ENCODE measurements around the gene PATJ. TPM values are rescaled to one million over a fixed set of nuclear protein-coding genes. Genes with fewer than 3 reads are reported as not detected.

The PATJ gene
- total RNA-seq, 4 donors from 2014 or later, result 24.3 to 36.3 (median 28.8) TPM

- DNase-seq (ENCODE audit: low spot score in 2 of 2), result no peak
- TF ChIP-seq EP300 (IDR thresholded peaks at IDR 0.05), result no peak
- TF ChIP-seq POLR2A (IDR thresholded peaks at IDR 0.05), result no peak
- TF ChIP-seq CTCF (IDR thresholded peaks at IDR 0.05), result no peak
- Histone ChIP-seq H3K4me3 (no peak overlapping the region), H3K27ac (no peak overlapping the region), H3K27me3 (no peaks in the 10 kb centered on the region), H3K4me1 (peaks cover 0 to 7% (median 0%) of the 10 kb centered on the region in 4 donors), H3K9me3 (no peaks in the 10 kb centered on the region), H3K36me3 (no peaks in the 10 kb centered on the region)
- 86 to 90% methylated on average over 1 of the region's 1 CpG for WGBS, 2 donors
Observed at GRCh38 chr1:61968869-61969268, 226.6 kb downstream of the PATJ start.

DNA sequence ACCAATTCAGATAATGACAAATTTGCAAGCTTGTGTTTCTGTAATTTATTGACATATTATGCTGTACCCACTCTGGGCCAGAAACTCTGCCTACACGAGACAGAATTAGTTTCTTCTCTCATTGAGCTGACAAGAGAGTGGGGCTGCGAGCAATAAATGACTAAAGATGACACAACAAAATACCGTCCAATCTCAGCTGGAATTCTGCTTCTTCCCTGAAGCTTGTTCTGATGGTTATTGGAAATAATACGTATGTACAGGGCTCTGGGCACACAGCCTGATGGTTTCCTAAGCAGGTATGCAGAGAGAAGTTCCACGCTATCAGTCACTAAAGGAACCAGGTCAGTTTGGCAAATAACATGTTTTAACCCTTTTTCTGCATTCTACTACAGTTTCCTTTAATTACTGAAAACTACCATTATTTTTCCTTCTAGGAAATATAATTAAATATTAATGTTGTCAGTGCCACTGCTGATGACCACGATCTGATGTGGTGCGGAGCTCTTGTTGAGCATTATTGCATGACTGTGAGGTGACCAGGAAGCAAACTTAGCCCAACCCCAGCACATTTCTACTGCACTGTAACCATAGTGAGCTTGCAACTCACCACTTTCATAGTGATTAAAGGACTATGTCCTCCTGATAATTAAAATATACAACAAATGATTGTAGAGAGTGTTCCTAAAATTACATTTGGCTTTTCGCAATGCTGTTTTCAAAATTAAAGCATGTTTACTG lies 231.0 kb downstream of the PATJ start:
- no peak overlapping the region for H3K27ac ChIP-seq
- no peak for DNase-seq (ENCODE audit: low spot score in 2 of 2)
- H3K4me1 ChIP-seq, result no peaks in the 10 kb centered on the region
- 83 to 88% methylated on average over 8 of the region's 8 CpGs for WGBS, 2 donors
- no peak overlapping the region for H3K4me3 ChIP-seq
- no peaks in the 10 kb centered on the region for H3K9me3 ChIP-seq
- TF ChIP-seq EP300 (IDR thresholded peaks at IDR 0.05), result no peak
- no peak for TF ChIP-seq CTCF (IDR thresholded peaks at IDR 0.05)
- TF ChIP-seq POLR2A (IDR thresholded peaks at IDR 0.05), result no peak
- H3K36me3 ChIP-seq, result no peaks in the 10 kb centered on the region
- no peaks in the 10 kb centered on the region for H3K27me3 ChIP-seq

GRCh38 chr1:61975638-61976037 lies 233.4 kb downstream of the PATJ start:
- Histone ChIP-seq H3K27ac (no peak overlapping the region), H3K36me3 (no peaks in the 10 kb centered on the region), H3K9me3 (no peaks in the 10 kb centered on the region), H3K4me1 (no peaks in the 10 kb centered on the region), H3K27me3 (no peaks in the 10 kb centered on the region), H3K4me3 (no peak overlapping the region)
- no peak for TF ChIP-seq CTCF (IDR thresholded peaks at IDR 0.05)
- no peak for TF ChIP-seq EP300 (IDR thresholded peaks at IDR 0.05)
- no peak for TF ChIP-seq POLR2A (IDR thresholded peaks at IDR 0.05)
- WGBS, 2 donors, result 91 to 94% methylated on average over 4 of the region's 4 CpGs
- DNase-seq (ENCODE audit: low spot score in 2 of 2), result no peak

DNA sequence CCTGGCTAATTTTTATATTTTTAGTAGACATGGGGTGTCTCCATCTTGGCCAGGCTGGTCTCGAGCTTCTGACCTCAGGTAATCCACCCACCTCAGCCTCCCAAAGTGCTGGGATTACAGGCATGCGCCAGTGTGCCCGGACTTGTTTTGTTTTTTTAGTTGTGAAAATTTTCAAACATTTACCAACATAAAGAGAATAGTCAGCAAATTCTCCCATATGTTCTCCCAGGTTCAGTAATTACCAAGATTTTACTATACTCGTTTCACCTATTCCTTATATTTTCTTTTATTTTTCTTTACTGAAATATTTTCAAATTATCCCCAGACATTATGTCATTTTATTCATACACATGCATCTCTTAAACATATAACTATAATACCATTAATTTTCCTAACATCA lies 234.3 kb downstream of the PATJ start:
- 95 to 97% methylated on average over 4 of the region's 4 CpGs for WGBS, 2 donors
- no peaks in the 10 kb centered on the region for H3K27me3 ChIP-seq
- H3K9me3 ChIP-seq, result no peaks in the 10 kb centered on the region
- H3K4me3 ChIP-seq, result no peak overlapping the region
- H3K36me3 ChIP-seq, result no peaks in the 10 kb centered on the region
- TF ChIP-seq POLR2A (IDR thresholded peaks at IDR 0.05), result no peak
- no peak for TF ChIP-seq EP300 (IDR thresholded peaks at IDR 0.05)
- TF ChIP-seq CTCF (IDR thresholded peaks at IDR 0.05), result no peak
- no peak overlapping the region for H3K27ac ChIP-seq
- no peaks in the 10 kb centered on the region for H3K4me1 ChIP-seq
- DNase-seq (ENCODE audit: low spot score in 2 of 2), result no peak

GRCh38 chr1:61978796-61979195 lies 236.5 kb downstream of the PATJ start:
- H3K9me3 ChIP-seq, result no peaks in the 10 kb centered on the region
- no peak for DNase-seq (ENCODE audit: low spot score in 2 of 2)
- TF ChIP-seq POLR2A (IDR thresholded peaks at IDR 0.05) (no peak), CTCF (IDR thresholded peaks at IDR 0.05) (no peak), EP300 (IDR thresholded peaks at IDR 0.05) (no peak)

More at GRCh38 chr1:61978796-61979195, 236.5 kb downstream of the PATJ start:
- Histone ChIP-seq H3K4me3 (no peak overlapping the region), H3K4me1 (no peaks in the 10 kb centered on the region), H3K27ac (no peak overlapping the region), H3K27me3 (no peaks in the 10 kb centered on the region), H3K36me3 (no peaks in the 10 kb centered on the region)

All from tibial nerve (tissue), 4 donors.